Body of pancreas (tissue), 4 donors: ENCODE measurements around the gene KRTAP5-1. TPM values are rescaled to one million over a fixed set of nuclear protein-coding genes. Genes with fewer than 3 reads are reported as not detected.
A peak's percentile ranks its signal among the peaks of the same experiment; 100 is the strongest.

Source experiments
- ATAC-seq: fragments of 150-250 bp; one replicate; pipeline ENCODE4 v1.9.1; 2016
- DNase-seq, 4 donors: peaks; one replicate each; pipeline ENCODE4 v3.0.0-alpha.2; 2019
- H3K27ac ChIP-seq, 4 donors: fragments of 200-600 bp; sonication (generic); 1 replicate in 3 of 4; 2 replicates in 1 of 4; pipeline versions ENCODE4 v1.5.1 to v1.6.1; 2016 to 2019; ENCODE audit warnings: mild to moderate bottlenecking in 1 of 4, mixed read lengths in 1 of 4, moderate library complexity in 1 of 4
- H3K27me3 ChIP-seq, 2 donors: fragments of 200-600 bp; sonication (generic); one replicate each; pipeline ENCODE4 v1.6.0; 2016; ENCODE audit warnings: mild to moderate bottlenecking in 1 of 2
- H3K36me3 ChIP-seq, 2 donors: fragments of 200-600 bp; sonication (generic); replicated peaks in 1 of 2; 2 replicates each; pipeline ENCODE4 v1.5.1; 2016; ENCODE audit warnings: low read depth in 2 of 2; ENCODE audit not compliant: insufficient read depth in 1 of 2
- H3K4me1 ChIP-seq: fragments of 200-600 bp; sonication (generic); one replicate; pipeline ENCODE4 v1.6.0; 2016
- H3K4me3 ChIP-seq, 2 donors: fragments of 200-600 bp; sonication (generic); 1 replicate in 1 of 2; 2 replicates in 1 of 2; pipeline ENCODE4 v1.5.1; 2016 to 2019
- H3K9me3 ChIP-seq, 3 donors: fragments of 200-600 bp; sonication (generic); 1 replicate in 2 of 3; 2 replicates in 1 of 3; pipeline ENCODE4 v1.5.1; 2016
- POLR2A ChIP-seq, 3 donors: fragments of 450-650 bp; IDR thresholded peaks; one replicate each; pipeline ENCODE4 v1.6.1; 2016; ENCODE audit warnings: antibody characterized with exemption in 3 of 3, mild to moderate bottlenecking in 2 of 3
- WGBS, 2 donors: methylation state at CpG; one replicate each; pipeline ENCODE4 v1.1.5; 2017; 5-methylcytosine and 5-hydroxymethylcytosine counted together
- intact Hi-C: fragments of 100-400 bp; cut with DNase I; formaldehyde crosslinking; loops from one replicate; pipeline ENCODE4 v1.15.1; 2023
- total RNA-seq, 2 donors: library from RNA; depleted of rRNA; stranded (reverse); fragments of >200 nt; gene quantifications; one replicate each; pipeline ENCODE4 v1.1.0, GENCODE V29; 2016
- TF ChIP-seq, protein P1 (sequence below), 7 experiments: fragments of 450-650 bp in 4 of 7; fragments of 200-600 bp in 3 of 7; sonication (generic) in 3 of 7; IDR thresholded peaks; one replicate each; pipeline ENCODE4 v1.5.1; 2016 to 2019; ENCODE audit warnings: antibody characterized with exemption in 7 of 7

The KRTAP5-1 gene
- total RNA-seq, 2 donors from 2014 or later = not detected

DNA sequence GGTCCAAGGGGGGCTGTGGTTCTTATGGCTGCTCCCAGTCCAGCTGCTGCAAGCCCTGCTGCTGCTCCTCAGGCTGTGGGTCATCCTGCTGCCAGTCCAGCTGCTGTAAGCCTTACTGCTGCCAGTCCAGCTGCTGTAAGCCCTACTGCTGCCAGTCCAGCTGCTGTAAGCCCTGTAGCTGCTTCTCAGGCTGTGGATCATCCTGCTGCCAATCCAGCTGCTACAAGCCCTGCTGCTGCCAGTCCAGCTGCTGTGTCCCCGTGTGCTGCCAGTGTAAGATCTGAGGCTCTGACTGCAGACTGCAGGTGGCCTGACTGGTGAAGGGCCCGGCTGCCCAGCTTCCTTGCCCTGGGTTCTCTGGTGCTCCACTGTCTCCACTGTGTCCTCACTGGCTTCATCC lies 45.2 kb upstream of the KRTAP5-1 start:
- H3K4me3 ChIP-seq = no peak overlapping the region
- intact Hi-C loops = no loop called here
- H3K27me3 ChIP-seq = no peaks in the 10 kb centered on the region
- peaks cover 15% of the 10 kb centered on the region for H3K4me1 ChIP-seq
- DNase-seq (no peak), ATAC-seq (no peak)
- no peak for TF ChIP-seq POLR2A (IDR thresholded peaks at IDR 0.05)
- TF ChIP-seq, protein P1, sequence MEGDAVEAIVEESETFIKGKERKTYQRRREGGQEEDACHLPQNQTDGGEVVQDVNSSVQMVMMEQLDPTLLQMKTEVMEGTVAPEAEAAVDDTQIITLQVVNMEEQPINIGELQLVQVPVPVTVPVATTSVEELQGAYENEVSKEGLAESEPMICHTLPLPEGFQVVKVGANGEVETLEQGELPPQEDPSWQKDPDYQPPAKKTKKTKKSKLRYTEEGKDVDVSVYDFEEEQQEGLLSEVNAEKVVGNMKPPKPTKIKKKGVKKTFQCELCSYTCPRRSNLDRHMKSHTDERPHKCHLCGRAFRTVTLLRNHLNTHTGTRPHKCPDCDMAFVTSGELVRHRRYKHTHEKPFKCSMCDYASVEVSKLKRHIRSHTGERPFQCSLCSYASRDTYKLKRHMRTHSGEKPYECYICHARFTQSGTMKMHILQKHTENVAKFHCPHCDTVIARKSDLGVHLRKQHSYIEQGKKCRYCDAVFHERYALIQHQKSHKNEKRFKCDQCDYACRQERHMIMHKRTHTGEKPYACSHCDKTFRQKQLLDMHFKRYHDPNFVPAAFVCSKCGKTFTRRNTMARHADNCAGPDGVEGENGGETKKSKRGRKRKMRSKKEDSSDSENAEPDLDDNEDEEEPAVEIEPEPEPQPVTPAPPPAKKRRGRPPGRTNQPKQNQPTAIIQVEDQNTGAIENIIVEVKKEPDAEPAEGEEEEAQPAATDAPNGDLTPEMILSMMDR (IDR thresholded peaks at IDR 0.05) = no peak
- H3K9me3 ChIP-seq = no peaks in the 10 kb centered on the region
- no peak overlapping the region for H3K27ac ChIP-seq
- no peaks in the 10 kb centered on the region for H3K36me3 ChIP-seq
- 84 to 100% methylated on average over 1 to 2 of the region's 2 CpGs for WGBS, 2 donors

DNA sequence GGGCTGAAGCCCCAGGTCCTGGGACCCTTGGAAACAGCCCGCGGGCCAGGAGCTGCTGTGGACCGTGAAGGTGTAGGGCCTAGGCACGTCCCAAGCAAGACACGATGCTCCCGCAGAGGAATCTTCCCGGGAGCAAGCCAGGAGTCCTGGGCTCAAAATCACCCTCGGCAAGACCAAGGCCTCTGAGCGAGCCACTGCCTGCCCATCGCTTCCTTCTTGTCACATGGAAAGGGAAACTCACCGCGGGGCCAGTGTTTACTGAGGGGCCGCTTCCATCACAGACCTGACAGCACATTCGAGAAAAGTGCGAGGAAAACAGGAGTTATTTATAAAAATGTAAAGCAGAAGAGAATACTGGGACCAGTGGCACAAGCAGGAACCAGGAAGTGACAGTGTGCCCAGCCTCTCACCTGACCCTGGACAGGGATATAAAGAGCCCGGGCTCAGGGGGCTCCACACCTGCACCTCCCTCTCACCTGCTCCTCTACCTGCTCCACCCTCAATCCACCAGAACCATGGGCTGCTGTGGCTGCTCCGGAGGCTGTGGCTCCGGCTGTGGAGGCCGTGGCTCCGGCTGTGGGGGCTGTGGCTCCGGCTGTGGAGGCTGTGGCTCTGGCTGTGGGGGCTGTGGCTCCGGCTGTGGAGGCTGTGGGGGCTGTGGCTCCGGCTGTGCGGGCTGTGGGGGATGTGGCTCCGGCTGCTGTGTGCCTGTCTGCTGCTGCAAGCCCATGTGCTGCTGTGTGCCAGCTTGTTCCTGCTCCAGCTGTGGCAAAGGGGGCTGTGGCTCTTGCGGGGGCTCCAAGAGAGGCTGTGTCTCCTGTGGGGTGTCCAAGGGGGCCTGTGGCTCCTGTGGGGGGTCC lies 44.5 kb upstream of the KRTAP5-1 start, which contains the start of gene KRTAP5-5:
Gene KRTAP5-5 (plus strand): TSS at position 450 of the 860 bp plus-strand sequence. CDS start 66 bp downstream, at position 516.
- Histone ChIP-seq H3K36me3 (no peaks in the 10 kb centered on the region), H3K27ac (no peak within 1 kb of the TSS), H3K27me3 (no peaks in the 10 kb centered on the region), H3K4me3 (no peak within 1 kb of the TSS), H3K9me3 (no peaks in the 10 kb centered on the region), H3K4me1 (peaks cover 15% of the 10 kb centered on the region)
- no peak for TF ChIP-seq POLR2A (IDR thresholded peaks at IDR 0.05)
- intact Hi-C loops = no loop called here
- ATAC-seq = no peak
- DNase-seq = no peak
- 67 to 73% methylated on average over 9 to 16 of the region's 26 CpGs for WGBS, 2 donors

DNA sequence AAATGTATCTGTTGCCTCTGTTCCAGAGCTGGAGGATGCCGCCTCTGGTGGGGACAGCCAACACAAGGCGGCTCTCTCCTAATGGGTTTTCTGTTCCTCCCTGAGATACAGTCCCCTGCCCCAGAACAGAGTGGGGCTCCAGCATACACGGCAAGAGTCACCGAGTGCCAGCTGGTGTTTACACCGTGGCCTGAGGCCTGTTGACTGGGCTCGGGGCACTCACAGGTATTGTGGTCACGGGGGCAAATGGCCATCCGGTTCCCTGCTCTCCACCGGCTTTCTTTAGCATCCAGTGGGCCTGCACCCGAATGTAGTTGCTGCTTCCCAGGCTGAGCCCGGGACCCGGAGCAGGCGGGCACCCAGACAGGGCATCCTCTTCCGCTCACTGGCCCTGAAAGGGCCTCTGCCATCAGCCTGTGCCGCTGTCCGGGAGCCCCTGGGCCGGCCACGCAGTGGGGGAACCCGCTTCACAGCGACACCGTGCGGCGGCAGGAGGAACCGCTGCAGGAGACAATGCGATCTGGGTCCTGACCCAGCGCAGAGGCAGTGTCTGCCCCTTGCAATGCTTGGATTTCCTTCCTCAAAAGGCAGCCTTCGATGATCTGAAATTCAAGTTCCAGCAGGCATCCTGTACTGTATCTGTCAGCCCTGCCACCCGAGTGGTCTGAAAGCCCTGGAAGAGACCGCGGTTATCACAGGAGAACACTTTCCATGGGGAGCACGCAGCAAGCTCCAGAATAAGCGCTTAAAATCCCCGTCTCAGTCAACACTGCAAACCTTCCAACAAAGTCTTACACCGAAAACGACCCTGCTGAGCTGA lies 43.6 kb upstream of the KRTAP5-1 start:
- peak; percentile 47 to 68 (median 65) for DNase-seq
- ATAC-seq = peak; percentile 80
- Histone ChIP-seq H3K27ac (no peak overlapping the region), H3K36me3 (no peaks in the 10 kb centered on the region), H3K4me3 (no peak overlapping the region), H3K9me3 (no peaks in the 10 kb centered on the region), H3K4me1 (peaks cover 15% of the 10 kb centered on the region), H3K27me3 (no peaks in the 10 kb centered on the region)
- intact Hi-C loops = no loop called here
- WGBS, 2 donors = 29 to 38% methylated on average over 13 to 35 of the region's 35 CpGs
- TF ChIP-seq, protein P1 (IDR thresholded peaks at IDR 0.05) = peak; percentile 71 to 91 (median 86)
- no peak for TF ChIP-seq POLR2A (IDR thresholded peaks at IDR 0.05)

DNA sequence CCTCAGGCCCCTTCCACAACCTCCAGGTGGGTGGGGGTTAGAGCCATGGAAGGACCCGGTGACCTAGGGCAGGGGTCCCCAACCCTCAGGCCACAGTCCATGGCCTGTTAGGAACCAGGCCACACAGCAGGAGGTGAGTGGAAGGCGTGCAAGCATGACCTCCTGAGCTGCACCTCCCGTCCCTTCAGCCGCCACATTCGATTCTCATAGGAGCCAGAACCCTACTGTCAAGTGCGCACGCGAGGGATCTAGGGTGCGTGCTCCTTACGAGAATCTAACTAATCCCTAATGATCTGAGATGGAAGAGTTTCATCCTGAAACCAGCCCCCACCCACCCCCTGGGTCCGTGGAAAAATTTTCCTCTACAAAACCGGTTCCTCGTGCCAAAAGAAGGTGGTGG lies 40.5 kb upstream of the KRTAP5-1 start:
- H3K9me3 ChIP-seq = no peaks in the 10 kb centered on the region
- intact Hi-C loops = no loop called here
- WGBS, 2 donors = 75 to 87% methylated on average over 11 to 13 of the region's 13 CpGs
- no peaks in the 10 kb centered on the region for H3K27me3 ChIP-seq
- no peak overlapping the region for H3K27ac ChIP-seq
- H3K36me3 ChIP-seq = no peaks in the 10 kb centered on the region
- peaks cover 7% of the 10 kb centered on the region for H3K4me1 ChIP-seq
- no peak overlapping the region for H3K4me3 ChIP-seq
- ATAC-seq = no peak
- no peak for TF ChIP-seq POLR2A (IDR thresholded peaks at IDR 0.05)
- TF ChIP-seq, protein P1 (IDR thresholded peaks at IDR 0.05) = no peak
- no peak for DNase-seq

DNA sequence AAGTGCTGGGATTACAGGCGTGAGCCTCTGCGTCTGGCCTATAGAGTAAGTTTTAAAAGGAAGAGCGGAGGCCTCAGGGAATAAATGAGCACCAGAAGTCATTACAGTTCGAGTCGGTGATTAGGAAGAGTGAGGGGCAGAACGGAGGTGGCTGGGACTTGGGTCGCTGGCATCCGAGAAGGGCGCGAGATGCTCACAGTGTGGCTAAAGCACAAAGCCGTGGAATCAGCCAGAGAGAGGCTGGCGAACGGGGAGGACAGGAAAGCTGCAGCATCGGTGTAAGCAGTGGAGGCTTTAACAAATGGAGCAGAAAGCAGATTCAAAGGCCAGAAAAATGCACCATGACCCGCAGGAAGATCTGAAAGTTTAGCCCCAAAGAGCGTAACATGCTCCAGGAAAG lies 39.5 kb upstream of the KRTAP5-1 start:
- no peak for DNase-seq
- no peak for ATAC-seq
- Histone ChIP-seq H3K4me1 (peaks cover 7% of the 10 kb centered on the region), H3K27ac (no peak overlapping the region), H3K9me3 (no peaks in the 10 kb centered on the region), H3K27me3 (no peaks in the 10 kb centered on the region), H3K4me3 (no peak overlapping the region), H3K36me3 (no peaks in the 10 kb centered on the region)
- WGBS, 2 donors = 75 to 76% methylated on average over 16 of the region's 16 CpGs
- intact Hi-C loops = no loop called here
- TF ChIP-seq, protein P1 (IDR thresholded peaks at IDR 0.05) = no peak
- no peak for TF ChIP-seq POLR2A (IDR thresholded peaks at IDR 0.05)
